HG03159 (cell line): Measurements from ENCODE around the gene TMEM191C.
A peak's percentile ranks its signal among the peaks of the same experiment; 100 is the strongest.
"Not testable (repeated sequence)": the region's sequence is repeated elsewhere in the genome, so short reads cannot be mapped to it uniquely, and the experiment has no call there.

ENCODE experiments used
- ATAC-seq: cut with Tn5 transposase; IDR thresholded peaks from one replicate; pipeline ENCODE4 v1.9.1; 2021; ENCODE audit warnings: mild to moderate bottlenecking, moderate library complexity; ENCODE audit not compliant: unreplicated experiment

TMEM191C gene

DNA sequence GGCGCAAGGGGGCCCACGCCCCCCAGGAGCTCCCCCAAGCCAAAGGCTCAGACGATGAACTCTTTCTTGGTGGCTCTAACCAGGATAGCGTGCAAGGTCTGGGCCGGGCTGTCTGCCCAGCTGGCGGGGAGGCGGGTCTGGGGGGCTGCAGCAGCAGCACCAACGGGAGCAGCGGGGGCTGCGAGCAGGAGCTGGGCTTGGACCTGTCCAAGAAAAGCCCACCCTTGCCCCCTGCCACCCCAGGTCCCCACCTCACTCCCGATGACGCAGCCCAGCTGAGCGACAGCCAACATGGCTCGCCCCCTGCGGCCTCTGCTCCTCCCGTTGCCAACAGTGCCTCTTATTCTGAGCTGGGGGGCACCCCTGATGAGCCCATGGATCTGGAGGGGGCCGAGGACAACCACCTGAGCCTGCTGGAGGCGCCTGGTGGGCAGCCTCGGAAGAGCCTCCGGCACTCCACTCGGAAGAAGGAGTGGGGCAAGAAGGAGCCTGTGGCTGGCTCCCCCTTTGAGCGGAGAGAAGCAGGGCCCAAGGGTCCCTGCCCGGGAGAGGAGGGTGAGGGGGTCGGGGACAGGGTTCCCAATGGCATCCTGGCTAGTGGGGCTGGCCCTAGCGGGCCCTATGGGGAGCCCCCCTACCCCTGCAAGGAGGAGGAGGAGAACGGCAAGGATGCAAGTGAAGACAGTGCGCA is 21.6 kb upstream of the TMEM191C start:
- ATAC-seq: no peak

DNA sequence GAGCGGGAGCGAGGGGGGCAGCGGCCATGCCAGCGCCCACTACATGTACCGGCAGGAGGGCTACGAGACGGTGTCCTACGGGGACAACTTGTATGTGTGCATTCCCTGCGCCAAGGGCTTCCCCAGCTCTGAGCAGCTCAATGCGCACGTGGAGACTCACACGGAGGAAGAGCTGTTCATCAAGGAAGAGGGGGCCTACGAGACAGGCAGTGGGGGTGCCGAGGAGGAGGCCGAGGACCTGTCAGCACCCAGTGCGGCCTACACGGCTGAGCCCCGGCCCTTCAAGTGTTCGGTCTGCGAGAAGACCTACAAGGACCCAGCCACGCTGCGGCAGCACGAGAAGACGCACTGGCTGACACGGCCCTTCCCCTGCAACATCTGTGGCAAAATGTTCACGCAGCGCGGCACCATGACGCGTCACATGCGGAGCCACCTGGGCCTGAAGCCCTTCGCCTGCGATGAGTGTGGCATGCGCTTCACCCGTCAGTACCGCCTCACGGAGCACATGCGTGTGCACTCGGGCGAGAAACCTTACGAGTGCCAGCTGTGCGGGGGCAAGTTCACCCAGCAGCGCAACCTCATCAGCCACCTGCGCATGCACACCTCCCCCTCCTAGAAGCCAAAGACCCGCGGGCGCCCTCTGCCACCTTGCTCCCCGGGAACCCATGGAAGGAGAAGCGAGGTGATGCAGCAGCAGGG is 20.9 kb upstream of the TMEM191C start:
- no peak for ATAC-seq

GRCh38 chr22:21446827-21447690 is 20.1 kb upstream of the TMEM191C start:
- no peak for ATAC-seq

DNA sequence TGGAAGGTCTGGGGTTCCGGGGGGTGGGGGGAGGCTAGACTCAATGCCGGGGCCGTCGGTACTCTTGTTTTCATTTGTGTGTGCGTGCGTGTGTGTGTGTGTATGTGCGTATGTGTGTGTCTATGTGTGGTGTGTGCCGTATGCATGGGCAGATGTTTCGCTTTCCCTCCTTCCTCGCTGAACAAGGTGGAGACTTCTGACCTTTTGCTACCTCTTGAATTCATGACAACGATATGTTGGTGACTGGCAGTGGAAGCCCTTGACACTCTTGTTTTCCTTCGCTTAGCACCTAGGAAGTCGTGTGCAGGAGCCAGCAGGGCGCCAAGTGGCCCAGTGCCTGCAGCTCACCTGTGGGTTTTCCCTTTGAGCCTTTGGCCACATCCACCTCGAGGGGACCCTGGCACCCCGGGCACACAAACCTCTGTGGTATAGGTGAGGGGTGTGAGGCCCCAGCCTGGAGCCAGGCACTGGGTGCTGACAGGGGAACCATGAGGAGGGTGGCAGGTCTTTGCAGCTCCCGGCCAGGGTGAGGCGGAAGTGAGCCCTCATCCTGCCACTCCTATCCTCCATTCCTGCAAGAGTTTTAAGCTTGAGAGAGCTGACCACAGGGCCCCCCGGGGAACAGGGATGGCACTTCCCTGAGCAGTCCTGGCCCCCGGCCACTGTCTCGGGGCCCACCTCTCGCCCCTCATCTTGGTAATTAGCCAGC is 19.3 kb upstream of the TMEM191C start:
- no peak for ATAC-seq

- ATAC-seq: no peak
These were observed 18.4 kb upstream of the TMEM191C start for GRCh38 chr22:21448627-21449416.

GRCh38 chr22:21449531-21450319 is 17.5 kb upstream of the TMEM191C start:
- no peak for ATAC-seq

DNA sequence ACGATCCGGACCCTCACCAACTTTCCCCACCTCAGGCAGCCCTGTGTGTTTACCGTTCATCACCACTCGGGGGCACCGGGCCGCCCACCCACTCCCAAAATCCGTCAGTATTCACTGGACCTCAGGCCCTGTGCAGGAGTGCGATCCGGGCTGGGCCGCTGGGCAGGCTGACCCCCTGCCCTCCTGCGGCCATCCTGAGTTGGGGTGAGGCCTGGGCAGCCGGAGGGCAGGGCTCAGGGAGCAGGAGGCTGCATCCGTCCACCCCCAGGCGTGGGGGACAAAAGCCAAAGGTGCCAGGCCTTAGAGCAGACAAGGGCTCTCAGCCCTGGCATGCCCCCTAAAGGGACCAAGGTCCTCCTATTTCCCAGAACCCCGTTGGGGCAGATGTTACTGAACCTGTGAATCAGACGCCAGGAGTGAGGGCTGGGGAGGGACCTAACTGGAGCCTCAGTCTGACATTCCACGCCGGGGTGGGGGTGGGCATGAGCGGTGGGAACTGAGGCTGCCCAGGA is 16.8 kb upstream of the TMEM191C start:
- no peak for ATAC-seq

DNA sequence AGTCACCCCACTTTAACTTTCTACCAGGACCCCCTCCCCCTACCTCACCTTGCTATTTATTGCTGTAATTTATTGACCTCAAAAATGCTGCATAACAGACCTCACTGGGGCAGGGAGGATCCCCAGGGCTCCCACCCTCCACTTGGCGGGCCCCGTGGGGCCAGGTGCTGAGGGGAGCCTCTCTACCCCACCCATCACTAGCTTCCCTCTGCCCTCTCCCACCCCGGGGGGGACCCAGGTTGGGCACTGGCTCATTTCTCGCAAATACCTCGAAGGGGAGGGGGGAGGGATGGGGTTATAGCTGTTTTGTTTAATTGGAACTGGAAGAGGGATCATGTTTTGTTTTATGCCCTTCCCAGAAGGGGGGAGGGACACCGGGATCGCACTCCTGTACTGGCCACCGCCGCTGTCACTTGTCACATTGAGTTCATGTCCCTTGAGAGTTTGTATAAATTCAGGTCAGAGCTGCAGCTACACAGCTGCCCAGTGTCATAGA is 16.3 kb upstream of the TMEM191C start:
- no peak for ATAC-seq

DNA sequence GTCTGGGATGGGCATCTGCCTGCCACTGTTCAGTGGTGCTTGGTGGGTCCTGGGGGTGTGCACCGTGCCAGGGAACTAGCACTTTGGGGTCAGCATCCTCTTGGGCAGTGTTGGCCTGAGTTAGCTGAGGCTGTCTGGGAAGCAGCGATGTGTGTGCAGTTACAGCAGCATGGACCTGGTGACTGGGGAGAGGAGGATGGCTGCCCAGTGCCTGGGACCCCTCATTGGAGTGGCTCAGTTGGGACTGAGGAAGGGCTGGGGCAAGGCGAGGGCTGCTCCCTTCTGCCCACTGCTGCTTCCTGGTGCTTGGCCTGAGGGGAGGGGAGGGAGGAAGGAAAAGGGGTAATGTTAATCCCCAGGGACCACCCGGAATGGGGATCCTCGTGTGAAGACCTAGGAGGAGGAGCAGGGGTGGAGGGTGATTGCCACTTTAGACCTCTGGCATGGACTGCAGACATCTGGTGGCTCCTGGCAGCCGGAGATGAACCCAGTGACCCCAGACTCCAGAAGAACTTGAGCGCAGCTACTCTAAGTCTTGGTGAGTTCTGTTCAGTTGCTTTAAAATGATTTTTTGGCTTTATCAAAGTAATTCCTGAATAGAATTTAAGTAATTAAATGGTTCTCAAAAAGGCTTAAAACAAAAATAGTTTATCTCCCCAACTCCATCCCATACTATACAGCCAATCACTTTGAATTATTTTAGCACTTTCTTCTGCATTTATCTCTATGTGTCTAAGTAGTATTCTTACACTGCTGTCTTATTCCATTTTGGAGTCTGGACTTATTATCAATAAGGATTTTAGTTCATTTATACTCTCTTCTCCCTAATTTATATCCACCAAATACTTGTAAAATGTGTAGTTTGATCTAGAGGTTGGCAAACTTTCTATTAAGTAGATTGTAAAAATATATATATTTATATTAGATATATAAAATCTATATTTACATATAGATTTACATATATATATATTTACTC is 15.4 kb upstream of the TMEM191C start:
- ATAC-seq: no peak

DNA sequence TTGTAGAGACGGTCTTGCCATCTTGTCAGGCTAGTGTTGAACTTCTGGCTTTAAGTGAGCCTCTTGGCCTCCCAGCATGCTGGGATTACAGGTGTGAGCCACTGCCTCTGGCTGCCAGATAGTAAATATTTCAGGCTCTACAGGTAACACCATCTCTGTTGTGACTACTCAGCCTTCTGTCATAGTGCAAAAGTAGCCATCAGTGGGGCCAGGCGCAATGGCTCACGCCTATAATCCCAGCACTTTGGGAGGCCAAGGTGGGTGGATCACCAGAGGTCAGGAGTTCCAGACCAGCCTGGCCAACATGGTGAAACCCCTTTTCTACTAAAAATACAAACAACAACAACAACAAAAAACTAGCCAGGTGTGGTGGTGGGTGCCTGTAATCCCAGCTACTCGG is 14.5 kb upstream of the TMEM191C start:
- ATAC-seq: not testable (repeated sequence)

DNA sequence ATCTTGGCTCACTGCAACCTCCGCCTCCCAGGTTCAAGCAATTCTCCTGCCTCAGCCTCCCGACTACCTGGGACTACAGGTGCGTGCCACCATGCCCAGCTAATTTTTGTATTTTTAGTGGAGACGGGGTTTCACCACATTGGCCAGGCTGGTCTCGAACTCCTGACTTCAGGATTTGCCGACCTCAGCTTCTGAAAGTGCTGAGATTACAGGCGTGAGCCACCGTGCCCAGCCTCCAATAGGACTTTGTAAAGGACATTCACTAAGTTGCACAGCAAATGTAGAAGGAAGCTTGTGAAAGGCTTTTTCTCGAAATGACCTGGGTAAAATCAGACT is 12.2 kb upstream of the TMEM191C start:
- not testable (repeated sequence) for ATAC-seq

GRCh38 chr22:21455334-21456089 is 11.7 kb upstream of the TMEM191C start:
- no peak for ATAC-seq

GRCh38 chr22:21457023-21457787 is 10.0 kb upstream of the TMEM191C start:
- no peak for ATAC-seq

DNA sequence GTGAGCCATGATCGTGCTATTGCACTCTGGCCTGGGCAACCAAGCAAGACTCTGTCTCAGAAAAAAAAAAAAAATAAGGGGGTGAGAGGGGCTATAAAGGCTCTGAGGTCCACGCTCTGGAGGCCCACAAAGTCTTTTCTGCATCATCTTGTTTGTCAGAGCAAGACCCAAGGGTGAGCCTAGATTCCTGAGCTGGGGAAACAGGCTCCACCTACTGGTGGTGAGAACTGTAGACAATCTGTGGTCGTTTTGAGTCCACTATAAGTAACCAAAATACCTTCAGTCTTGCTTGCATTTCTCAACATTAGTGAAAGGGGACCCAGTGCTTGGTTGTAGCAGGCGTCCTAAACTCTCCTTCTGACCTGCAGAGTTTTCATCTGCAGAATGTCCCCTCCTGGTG is 4.5 kb upstream of the TMEM191C start:
- ATAC-seq: not testable (repeated sequence)

DNA sequence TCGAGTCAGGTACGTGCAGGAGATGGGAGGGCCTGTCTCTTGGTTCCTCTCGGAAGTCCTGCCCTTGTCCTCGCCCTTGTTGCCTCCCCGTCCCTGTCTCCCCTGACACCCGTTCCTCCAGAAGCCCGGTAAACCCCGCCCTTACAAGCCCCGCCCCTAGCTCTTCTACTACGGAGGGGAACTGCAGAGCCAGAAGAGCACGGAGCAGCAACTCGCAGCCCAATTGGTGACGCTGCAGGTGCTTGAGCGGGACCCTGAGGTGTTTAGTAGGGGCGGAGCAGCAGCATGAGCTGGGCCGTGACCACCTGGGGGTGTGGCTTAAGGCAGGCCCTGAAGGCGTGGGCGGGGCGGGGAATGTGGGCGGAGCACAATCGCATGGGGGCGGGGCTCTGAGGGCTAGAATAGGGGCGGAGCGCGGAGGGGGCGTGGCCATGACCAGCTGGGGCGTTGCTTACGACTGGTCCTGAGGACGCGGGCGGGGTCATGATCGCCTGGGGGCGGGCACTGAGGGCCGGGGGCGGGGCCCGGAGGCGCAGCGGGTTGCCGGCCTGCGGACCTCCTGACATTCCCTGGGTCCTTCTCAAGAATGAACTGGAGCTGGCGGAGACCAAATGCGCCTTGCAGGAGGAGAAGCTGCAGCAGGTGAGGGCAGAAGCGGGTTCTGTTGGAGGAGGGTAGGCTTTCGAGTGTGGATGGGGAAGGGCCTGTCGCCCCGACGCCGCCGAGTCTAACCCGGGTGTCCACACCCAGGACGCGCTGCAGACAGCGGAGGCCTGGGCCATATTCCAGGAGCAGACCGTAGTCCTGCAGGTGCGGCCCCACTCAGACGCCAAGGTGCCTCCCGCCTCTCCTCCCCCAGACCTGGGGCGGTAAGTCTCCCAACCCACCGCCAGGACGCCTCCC is 1.3 kb downstream of the TMEM191C start:
- ATAC-seq: peak; percentile 77
